SU-DHL-6 (cell line): ENCODE results near the gene RAB17.

Source experiments
- H2AFZ ChIP-seq: fragments of 200-600 bp; sonication (generic); 2 replicates; pipeline ENCODE4 v1.6.1; 2014; ENCODE audit warnings: low read depth, mild to moderate bottlenecking, moderate library complexity, mixed read lengths, antibody characterized with exemption, low read length; ENCODE audit not compliant: severe bottlenecking
- H3F3A ChIP-seq: fragments of 200-600 bp; shearing (Covaris generic); 2 replicates; pipeline ENCODE4 v1.6.0; 2016; ENCODE audit warnings: antibody characterized with exemption, mild to moderate bottlenecking; ENCODE audit not compliant: insufficient read depth
- H3K27ac ChIP-seq: fragments of 200-600 bp; sonication (generic); 2 replicates; pipeline ENCODE4 v1.5.1; 2016; ENCODE audit warnings: low read depth, mild to moderate bottlenecking, low read length, moderate library complexity, mixed read lengths
- H3K27me3 ChIP-seq: fragments of 200-600 bp; sonication (generic), shearing (Covaris generic); 2 replicates; pipeline ENCODE4 v1.6.0; 2014; ENCODE audit warnings: mild to moderate bottlenecking, low read length
- H3K36me3 ChIP-seq: fragments of 200-600 bp; sonication (generic); 2 replicates; pipeline ENCODE4 v1.6.1; 2014; ENCODE audit warnings: mild to moderate bottlenecking, low read length, mixed read lengths
- H3K4me2 ChIP-seq: fragments of 300-600, 200-600 bp; shearing (Covaris generic), sonication (generic); 2 replicates; pipeline ENCODE4 v1.6.0; 2014; ENCODE audit warnings: low read length, low read depth, mild to moderate bottlenecking; ENCODE audit not compliant: poor library complexity, severe bottlenecking
- H3K4me3 ChIP-seq: fragments of 200-600 bp; sonication (generic); 2 replicates; pipeline ENCODE4 v1.5.1; 2014; ENCODE audit warnings: antibody characterized with exemption, low read length, mild to moderate bottlenecking, mixed read lengths; ENCODE audit not compliant: insufficient read depth, poor library complexity, severe bottlenecking
- H3K79me2 ChIP-seq: fragments of 200-600 bp; sonication (generic); 2 replicates; pipeline ENCODE4 v1.6.1; 2014; ENCODE audit warnings: mild to moderate bottlenecking, low read length, moderate library complexity; ENCODE audit not compliant: insufficient read depth
- H3K9ac ChIP-seq: fragments of 200-600 bp; sonication (generic); 2 replicates; pipeline ENCODE4 v1.7.0; 2014; ENCODE audit warnings: mild to moderate bottlenecking, low read length
- H3K9me2 ChIP-seq: fragments of 200-600 bp; sonication (generic); replicated peaks from 2 replicates; pipeline ENCODE4 v1.6.1; 2014; ENCODE audit warnings: low read length; ENCODE audit not compliant: insufficient read depth
- H3K9me3 ChIP-seq: fragments of 200-600 bp; sonication (generic); 2 replicates; pipeline ENCODE4 v1.6.1; 2014; ENCODE audit warnings: low read length, mixed read lengths; ENCODE audit not compliant: insufficient read depth
- H4K20me1 ChIP-seq: fragments of 200-600 bp; sonication (generic); 2 replicates; pipeline ENCODE4 v1.6.1; 2014; ENCODE audit warnings: low read depth, mild to moderate bottlenecking, antibody characterized with exemption, low read length, moderate library complexity, mixed read lengths
- CTCF ChIP-seq: fragments of 200-600 bp; sonication (generic); IDR thresholded peaks from one replicate; pipeline ENCODE4 v1.5.1; 2017; ENCODE audit warnings: antibody characterized with exemption, mild to moderate bottlenecking, low read length, moderate library complexity; ENCODE audit not compliant: insufficient read depth, poor library complexity, severe bottlenecking
- EZH2phosphoT487 ChIP-seq: fragments of 200-600 bp; sonication (generic), shearing (Covaris generic); conservative IDR thresholded peaks from 2 replicates; pipeline ENCODE4 v1.6.1; 2018; ENCODE audit warnings: mild to moderate bottlenecking, antibody characterized with exemption, low read length, moderate library complexity, mixed read lengths

The RAB17 gene

GRCh38 chr2:237538901-237539300 is 51.6 kb downstream of the RAB17 start:
- H3K27me3 ChIP-seq, result no peaks in the 10 kb centered on the region
- H3K27ac ChIP-seq, result no peak overlapping the region
- TF ChIP-seq EZH2phosphoT487 (no peak), CTCF (no peak)
- no peak overlapping the region for H3K4me3 ChIP-seq
- H3K79me2 ChIP-seq, result no peaks in the 10 kb centered on the region
- no peak overlapping the region for H3K9ac ChIP-seq
- no peak overlapping the region for H3K4me2 ChIP-seq
- no peak overlapping the region for H2AFZ ChIP-seq
- H3K36me3 ChIP-seq, result no peaks in the 10 kb centered on the region
- no peaks in the 10 kb centered on the region for H3K9me2 ChIP-seq
- no peaks in the 10 kb centered on the region for H4K20me1 ChIP-seq
- H3F3A ChIP-seq, result no peaks in the 10 kb centered on the region
- no peaks in the 10 kb centered on the region for H3K9me3 ChIP-seq

- TF ChIP-seq CTCF (no peak), EZH2phosphoT487 (no peak)
- H3K36me3 ChIP-seq, result no peaks in the 10 kb centered on the region
- H3K27me3 ChIP-seq, result no peaks in the 10 kb centered on the region
- no peaks in the 10 kb centered on the region for H3K9me2 ChIP-seq
- H3K4me3 ChIP-seq, result no peak overlapping the region
- H3K9me3 ChIP-seq, result no peaks in the 10 kb centered on the region
- no peak overlapping the region for H3K27ac ChIP-seq
- no peaks in the 10 kb centered on the region for H3K79me2 ChIP-seq
- H3K4me2 ChIP-seq, result no peak overlapping the region
- H3F3A ChIP-seq, result no peaks in the 10 kb centered on the region
- H2AFZ ChIP-seq, result no peak overlapping the region
- H3K9ac ChIP-seq, result no peak overlapping the region
- no peaks in the 10 kb centered on the region for H4K20me1 ChIP-seq
These were observed 52.4 kb downstream of the RAB17 start for GRCh38 chr2:237538001-237538720.

DNA sequence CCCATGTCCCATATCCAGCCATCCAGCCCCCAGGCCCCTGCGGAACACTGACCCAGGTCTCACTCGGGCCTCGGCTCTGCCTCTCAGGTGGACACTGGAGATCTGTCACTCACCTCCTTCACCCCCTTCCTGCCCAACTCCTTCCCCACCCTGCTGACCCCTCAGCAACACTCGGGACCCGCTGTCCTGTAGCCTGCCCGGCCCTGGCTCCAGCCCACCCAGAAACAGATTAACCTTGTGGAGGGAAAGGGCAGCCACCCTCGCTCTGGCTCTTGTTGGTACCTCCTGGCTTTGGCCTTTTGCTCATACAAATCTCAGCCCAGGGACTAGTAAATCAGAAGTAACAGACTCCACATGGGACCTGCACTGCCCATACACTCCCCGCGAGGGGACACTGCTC is 53.9 kb downstream of the RAB17 start:
- H3K4me2 ChIP-seq, result no peak overlapping the region
- no peak overlapping the region for H2AFZ ChIP-seq
- no peaks in the 10 kb centered on the region for H3K9me2 ChIP-seq
- no peaks in the 10 kb centered on the region for H3K27me3 ChIP-seq
- H3K9ac ChIP-seq, result no peak overlapping the region
- H3K36me3 ChIP-seq, result no peaks in the 10 kb centered on the region
- no peaks in the 10 kb centered on the region for H3F3A ChIP-seq
- TF ChIP-seq CTCF, result no peak
- no peak for TF ChIP-seq EZH2phosphoT487
- no peak overlapping the region for H3K27ac ChIP-seq
- H3K9me3 ChIP-seq, result no peaks in the 10 kb centered on the region
- no peak overlapping the region for H3K4me3 ChIP-seq
- no peaks in the 10 kb centered on the region for H3K79me2 ChIP-seq
- no peaks in the 10 kb centered on the region for H4K20me1 ChIP-seq

DNA sequence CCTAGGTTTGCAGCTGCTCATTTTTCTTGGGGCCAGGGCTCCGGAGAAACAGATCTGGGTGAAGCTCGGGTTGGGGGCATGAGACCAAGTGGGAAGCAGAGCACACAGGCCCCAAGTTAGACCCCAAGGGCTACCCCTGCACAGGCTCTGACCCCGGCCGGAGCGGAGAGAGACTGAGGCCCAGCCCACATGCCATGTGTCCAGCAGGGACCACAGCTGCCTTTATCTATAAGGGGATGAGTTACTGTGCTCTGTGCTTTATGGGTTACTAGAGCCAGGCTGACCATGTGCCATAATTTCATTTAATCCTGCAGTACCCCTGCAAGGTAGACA is 54.5 kb downstream of the RAB17 start:
- Histone ChIP-seq H3K9me3 (no peaks in the 10 kb centered on the region), H3K27ac (no peak overlapping the region), H3K9ac (no peak overlapping the region)

More for the DNA sequence above, 54.5 kb downstream of the RAB17 start:
- no peak for TF ChIP-seq EZH2phosphoT487
- TF ChIP-seq CTCF, result no peak
- Histone ChIP-seq H4K20me1 (no peaks in the 10 kb centered on the region), H3K4me3 (no peak overlapping the region), H3K4me2 (no peak overlapping the region), H3K27me3 (no peaks in the 10 kb centered on the region), H3K36me3 (no peaks in the 10 kb centered on the region), H3K9me2 (no peaks in the 10 kb centered on the region), H3K79me2 (no peaks in the 10 kb centered on the region), H2AFZ (no peak overlapping the region), H3F3A (no peaks in the 10 kb centered on the region)
